Measurements from ENCODE around the gene WIPF1. TPM values are rescaled to one million over a fixed set of nuclear protein-coding genes. Genes with fewer than 3 reads are reported as not detected.
A peak's percentile ranks its signal among the peaks of the same experiment; 100 is the strongest.

Gene WIPF1
- total RNA-seq, 3 donors from 2014 or later: 15.3 to 56.6 (median 28.9) TPM

DNA sequence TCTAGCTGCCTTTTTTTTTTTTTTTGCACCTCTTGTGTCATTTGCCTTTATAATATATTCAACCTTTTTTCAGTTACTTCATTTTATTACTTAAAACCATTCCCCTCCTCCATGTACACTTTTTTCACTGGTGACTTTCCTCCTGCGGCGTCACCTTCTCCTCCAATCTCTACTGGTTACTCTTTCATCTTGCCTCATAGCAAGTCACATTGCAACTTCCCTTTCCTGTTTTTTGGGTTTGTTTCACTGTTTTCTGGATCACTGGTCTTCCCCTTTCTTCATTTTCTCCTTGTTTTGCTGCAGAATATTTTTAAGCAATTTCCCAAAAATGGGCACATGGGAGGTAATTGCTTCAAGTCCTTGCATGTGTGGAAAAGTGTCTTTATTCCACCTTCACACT is 73.1 kb downstream of the WIPF1 start:
- TF ChIP-seq, protein P1, sequence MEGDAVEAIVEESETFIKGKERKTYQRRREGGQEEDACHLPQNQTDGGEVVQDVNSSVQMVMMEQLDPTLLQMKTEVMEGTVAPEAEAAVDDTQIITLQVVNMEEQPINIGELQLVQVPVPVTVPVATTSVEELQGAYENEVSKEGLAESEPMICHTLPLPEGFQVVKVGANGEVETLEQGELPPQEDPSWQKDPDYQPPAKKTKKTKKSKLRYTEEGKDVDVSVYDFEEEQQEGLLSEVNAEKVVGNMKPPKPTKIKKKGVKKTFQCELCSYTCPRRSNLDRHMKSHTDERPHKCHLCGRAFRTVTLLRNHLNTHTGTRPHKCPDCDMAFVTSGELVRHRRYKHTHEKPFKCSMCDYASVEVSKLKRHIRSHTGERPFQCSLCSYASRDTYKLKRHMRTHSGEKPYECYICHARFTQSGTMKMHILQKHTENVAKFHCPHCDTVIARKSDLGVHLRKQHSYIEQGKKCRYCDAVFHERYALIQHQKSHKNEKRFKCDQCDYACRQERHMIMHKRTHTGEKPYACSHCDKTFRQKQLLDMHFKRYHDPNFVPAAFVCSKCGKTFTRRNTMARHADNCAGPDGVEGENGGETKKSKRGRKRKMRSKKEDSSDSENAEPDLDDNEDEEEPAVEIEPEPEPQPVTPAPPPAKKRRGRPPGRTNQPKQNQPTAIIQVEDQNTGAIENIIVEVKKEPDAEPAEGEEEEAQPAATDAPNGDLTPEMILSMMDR (IDR thresholded peaks at IDR 0.05): no peak
- intact Hi-C loops (cut with DNase I, micrococcal nuclease): no loop called here
- no peak for ATAC-seq

DNA sequence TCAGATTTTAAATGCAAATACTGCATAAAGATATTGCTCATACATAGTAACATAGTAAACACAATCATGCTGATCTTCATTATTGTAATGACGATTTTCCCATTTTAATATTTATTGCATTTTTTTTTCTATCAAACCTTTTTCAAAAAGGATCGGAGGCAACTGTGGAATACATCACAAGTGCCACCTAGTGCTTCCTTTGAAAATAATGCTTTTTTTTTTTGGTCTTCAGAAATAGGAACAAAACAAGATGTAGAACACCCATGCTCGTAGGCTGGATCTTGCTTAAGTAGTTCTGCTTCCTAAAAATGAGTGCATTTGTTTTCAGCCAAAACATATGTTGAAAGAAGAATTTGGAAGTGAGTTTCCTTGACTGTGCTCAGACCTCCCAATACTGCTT is 75.1 kb downstream of the WIPF1 start:
- TF ChIP-seq, protein P1 (IDR thresholded peaks at IDR 0.05): no peak
- Histone ChIP-seq H3K4me3 (no peak overlapping the region), H3K4me1 (ENCODE audit: low read depth) (no peaks in the 10 kb centered on the region), H3K36me3 (ENCODE audit: low read depth) (no peaks in the 10 kb centered on the region), H3K9me3 (no peaks in the 10 kb centered on the region)
- ATAC-seq: no peak
- intact Hi-C loops (cut with DNase I, micrococcal nuclease): no loop called here
- no peak for DNase-seq

More for the DNA sequence above, 73.1 kb downstream of the WIPF1 start:
- Histone ChIP-seq H3K9me3 (no peaks in the 10 kb centered on the region), H3K4me3 (no peak overlapping the region), H3K4me1 (ENCODE audit: low read depth) (no peaks in the 10 kb centered on the region), H3K36me3 (ENCODE audit: low read depth) (no peaks in the 10 kb centered on the region)
- no peak for DNase-seq

DNA sequence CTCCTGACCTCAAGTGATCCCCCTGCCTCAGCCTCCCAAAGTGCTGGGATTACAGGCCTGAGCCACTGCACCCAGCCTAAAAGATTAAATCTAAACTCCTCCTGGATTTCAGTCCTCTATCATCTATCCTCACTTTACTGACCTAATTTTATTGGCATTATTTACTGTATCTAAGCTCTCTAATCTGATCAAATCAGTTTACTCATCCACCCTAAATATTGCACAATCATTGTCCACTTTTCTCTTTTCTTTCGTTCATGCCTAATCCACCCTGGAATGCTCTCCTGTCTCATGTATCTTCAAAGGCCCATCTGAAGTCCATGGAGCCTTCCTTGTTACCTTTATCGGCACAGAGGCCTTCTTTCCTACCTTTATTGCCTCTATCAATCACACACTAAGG is 79.2 kb downstream of the WIPF1 start:
- intact Hi-C loops (cut with DNase I, micrococcal nuclease): no loop called here
- H3K4me1 ChIP-seq (ENCODE audit: low read depth): no peaks in the 10 kb centered on the region
- H3K4me3 ChIP-seq: no peak overlapping the region
- ATAC-seq (no peak), DNase-seq (no peak)
- H3K9me3 ChIP-seq: no peaks in the 10 kb centered on the region
- TF ChIP-seq, protein P1 (IDR thresholded peaks at IDR 0.05): no peak
- no peaks in the 10 kb centered on the region for H3K36me3 ChIP-seq (ENCODE audit: low read depth)

DNA sequence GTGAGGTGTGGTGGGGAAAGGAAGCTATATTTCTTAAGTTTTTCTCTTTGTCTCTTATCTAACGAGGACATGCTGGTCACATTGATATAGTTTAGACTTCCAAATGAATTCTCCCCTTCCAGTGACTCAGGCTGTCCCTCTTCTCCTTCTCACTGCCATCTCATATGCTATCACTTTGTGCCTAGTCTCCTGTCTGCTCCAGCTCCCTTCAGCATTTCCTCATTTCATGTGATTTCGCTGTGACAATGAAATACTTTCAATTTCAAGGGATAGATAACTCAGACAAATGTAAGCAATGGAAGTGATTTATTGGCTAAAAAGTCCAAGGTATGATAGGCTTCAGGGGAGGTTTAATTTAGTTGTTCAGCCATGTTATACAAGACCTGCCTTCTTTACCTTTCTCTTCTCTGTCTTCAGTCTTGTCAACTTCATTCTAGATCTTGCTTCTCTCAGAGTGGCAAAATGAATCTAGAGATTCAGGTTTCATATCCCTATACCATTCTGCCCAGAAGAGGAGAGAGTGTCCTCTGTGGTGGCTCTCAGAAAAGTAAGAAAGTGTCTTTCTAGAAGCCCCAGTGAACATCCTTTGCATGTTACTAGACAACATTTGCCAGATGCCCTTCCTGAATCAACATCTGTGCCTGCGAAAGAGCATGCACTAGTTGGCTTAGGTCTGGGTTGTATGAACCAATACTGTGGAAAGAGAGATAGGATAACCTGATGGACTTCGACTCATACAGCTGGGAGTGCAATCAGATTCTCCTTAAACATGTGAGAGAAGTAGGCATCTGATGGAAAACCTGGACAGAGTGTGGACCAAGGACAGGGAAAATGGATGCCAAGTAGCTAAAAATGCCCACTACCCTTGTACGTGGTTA is 80.9 kb downstream of the WIPF1 start:
- peak; percentile 32 for ATAC-seq
- intact Hi-C loops (cut with DNase I, micrococcal nuclease): no loop called here
- H3K4me1 ChIP-seq (ENCODE audit: low read depth): no peaks in the 10 kb centered on the region
- DNase-seq: no peak
- no peak overlapping the region for H3K4me3 ChIP-seq
- no peaks in the 10 kb centered on the region for H3K36me3 ChIP-seq (ENCODE audit: low read depth)
- TF ChIP-seq, protein P1 (IDR thresholded peaks at IDR 0.05): no peak
- H3K9me3 ChIP-seq: no peaks in the 10 kb centered on the region

DNA sequence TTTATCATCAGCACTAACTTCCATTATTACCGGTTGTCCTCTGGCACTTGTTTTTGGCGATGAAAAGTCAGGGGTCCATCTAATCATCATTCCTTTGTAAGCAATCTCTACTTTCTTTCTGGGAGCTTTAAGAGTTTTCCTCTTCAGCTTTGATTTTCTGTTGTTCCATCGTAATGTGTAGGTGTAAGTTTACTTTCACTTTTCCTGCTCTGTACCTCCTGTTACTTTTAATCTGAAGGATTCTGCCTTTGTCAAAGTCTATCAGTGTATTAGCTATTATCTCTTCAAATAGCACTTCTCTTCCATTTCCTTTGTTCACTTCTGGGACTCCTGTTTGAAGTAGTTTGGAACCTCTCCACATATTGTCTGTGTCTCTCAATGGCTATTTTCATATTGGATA is 85.3 kb downstream of the WIPF1 start:
- TF ChIP-seq, protein P1 (IDR thresholded peaks at IDR 0.05): no peak
- Histone ChIP-seq H3K4me1 (ENCODE audit: low read depth) (no peaks in the 10 kb centered on the region), H3K36me3 (ENCODE audit: low read depth) (no peaks in the 10 kb centered on the region), H3K9me3 (peaks cover 20% of the 10 kb centered on the region), H3K4me3 (no peak overlapping the region)
- intact Hi-C loops (cut with DNase I, micrococcal nuclease): no loop called here
- DNase-seq (no peak), ATAC-seq (no peak)

Data from mucosa of descending colon (tissue), 3 donors.